Globus pallidus (tissue), 1 donor: ENCODE data around the gene CUL2.
"Not testable (repeated sequence)": the region's sequence is repeated elsewhere in the genome, so short reads cannot be mapped to it uniquely, and the experiment has no call there.

Source experiments
- DNase-seq: peaks from one replicate; pipeline ENCODE4 v3.0.0-alpha.2; 2015; ENCODE audit warnings: low spot score

CUL2 gene

GRCh38 chr10:35019041-35020024 lies 70.8 kb downstream of the CUL2 start:
- DNase-seq: no peak

GRCh38 chr10:35017608-35018007 lies 72.5 kb downstream of the CUL2 start:
- DNase-seq: no peak

- DNase-seq: no peak
Observed at GRCh38 chr10:35015843-35016408, 74.2 kb downstream of the CUL2 start.

- DNase-seq: no peak
Observed at GRCh38 chr10:35012781-35013180, 77.4 kb downstream of the CUL2 start.

GRCh38 chr10:35011771-35012191 lies 78.4 kb downstream of the CUL2 start:
- DNase-seq: no peak

DNA sequence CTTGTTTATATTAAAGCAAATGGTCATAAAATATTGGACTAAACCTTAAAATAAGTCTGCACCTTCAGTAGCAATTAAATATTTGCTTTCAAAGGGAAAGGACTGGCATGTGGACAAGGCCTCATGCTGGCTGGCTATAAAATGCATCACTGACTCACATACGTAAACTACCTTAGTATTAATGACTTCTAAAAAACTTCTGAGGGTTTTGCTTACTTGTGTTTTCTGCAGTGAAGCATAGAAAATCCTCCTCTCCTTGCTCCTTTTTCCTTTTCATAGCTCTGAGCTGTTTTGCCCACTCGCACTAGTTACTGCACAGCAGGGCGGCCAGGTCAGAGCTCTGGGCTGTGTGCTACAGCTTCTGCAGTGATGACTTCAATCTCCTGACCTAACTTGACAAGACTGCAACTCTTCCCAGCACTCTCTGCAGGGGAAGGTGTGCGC lies 82.3 kb downstream of the CUL2 start:
- no peak for DNase-seq

- no peak for DNase-seq
Observed at GRCh38 chr10:35006836-35007235, 83.3 kb downstream of the CUL2 start.

GRCh38 chr10:35005868-35006267 lies 84.3 kb downstream of the CUL2 start:
- DNase-seq: no peak

DNA sequence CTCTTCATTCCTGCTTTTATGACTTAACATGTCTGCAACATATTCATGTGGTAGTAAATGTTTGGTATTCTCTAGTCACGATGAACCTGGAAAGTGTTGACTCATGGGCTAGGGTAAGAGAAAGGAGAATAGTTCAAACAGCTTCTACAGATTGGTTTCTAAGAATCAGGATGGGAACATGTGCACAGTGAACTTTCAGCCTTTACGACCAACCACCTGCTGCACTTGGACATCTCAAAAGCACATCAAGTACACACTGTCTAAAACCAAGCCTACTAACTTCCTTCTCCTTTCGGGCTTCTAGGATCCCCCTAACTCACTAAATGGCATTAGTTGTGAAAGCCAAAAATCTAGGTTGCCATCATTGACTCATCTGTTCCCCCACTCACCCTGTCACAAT lies 85.5 kb downstream of the CUL2 start:
- DNase-seq: no peak

DNA sequence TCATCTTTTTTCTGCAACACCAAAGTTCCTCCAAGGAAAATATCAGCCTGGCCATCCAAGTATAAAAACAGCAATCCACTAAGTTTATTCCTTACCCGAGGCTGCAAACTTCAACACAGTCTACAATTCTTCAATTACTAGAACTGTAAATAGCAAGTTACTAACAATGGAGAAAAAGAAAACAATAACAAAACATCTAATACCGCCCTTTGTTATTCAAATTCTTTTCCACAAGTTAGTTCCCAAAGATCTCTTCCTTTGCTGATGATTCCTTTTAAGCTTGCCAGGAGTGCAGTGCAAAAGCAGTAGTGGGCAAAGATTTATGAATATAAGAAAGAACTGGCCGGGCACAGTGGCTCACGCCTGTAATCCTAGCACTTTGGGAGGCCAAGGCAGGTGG lies 86.2 kb downstream of the CUL2 start:
- DNase-seq: no peak

DNA sequence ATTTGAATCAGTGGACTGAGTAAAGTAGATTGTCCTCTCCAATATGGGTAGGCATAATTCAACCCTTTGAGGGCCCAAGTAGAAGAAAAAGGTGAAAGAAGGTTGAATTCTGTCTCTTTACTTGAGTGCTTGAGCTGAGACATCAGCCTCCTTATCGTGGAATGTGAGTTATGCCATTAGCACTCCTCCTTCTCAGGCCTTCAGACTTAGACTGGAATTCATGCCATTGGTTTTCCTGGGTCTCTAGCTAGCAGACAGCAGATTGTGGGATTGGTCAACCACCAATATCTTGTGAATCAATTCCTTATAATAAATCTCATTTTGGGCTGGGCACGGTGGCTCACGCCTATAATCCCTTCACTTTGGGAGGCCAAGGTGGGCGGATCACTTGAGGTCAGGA lies 89.2 kb downstream of the CUL2 start:
- DNase-seq: no peak

DNA sequence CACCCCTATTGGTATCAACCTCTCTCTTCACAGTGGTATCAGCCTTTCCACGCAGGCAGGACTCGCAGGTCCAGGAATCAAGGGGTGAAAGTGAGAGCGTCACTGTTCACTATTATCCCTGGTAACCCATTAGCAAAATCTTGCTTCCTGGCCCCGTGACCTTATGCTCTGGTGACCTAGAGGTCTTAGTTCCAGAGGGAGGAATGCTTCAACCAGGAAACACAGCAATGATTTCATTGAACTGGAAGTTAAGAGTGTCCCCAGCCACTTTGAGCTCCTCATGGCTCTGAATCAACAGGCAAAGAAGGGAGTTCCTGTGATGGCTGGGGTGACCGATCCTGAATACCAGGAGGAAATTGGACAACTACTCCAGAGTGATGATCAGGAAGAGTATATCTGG lies 90.6 kb downstream of the CUL2 start:
- DNase-seq: no peak

DNA sequence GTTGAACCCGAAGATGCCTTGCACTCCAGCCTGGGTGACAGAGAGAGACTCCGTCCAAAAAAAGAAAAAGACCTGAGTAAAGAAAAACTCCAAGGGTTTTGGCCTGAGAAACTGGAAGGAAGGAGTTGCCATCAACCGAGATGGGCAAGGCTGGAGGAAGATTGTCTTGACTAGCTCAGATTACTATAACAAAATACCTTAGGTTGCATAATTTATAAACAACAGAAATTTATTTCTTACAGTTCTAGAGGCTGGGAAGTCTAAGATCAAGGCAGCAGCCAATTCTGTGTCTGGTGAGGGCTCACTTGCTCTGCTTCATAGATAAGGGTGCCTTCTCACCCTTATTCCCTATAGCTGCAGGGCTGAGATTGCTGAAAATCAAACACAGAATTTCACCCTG lies 91.2 kb downstream of the CUL2 start:
- no peak for DNase-seq

DNA sequence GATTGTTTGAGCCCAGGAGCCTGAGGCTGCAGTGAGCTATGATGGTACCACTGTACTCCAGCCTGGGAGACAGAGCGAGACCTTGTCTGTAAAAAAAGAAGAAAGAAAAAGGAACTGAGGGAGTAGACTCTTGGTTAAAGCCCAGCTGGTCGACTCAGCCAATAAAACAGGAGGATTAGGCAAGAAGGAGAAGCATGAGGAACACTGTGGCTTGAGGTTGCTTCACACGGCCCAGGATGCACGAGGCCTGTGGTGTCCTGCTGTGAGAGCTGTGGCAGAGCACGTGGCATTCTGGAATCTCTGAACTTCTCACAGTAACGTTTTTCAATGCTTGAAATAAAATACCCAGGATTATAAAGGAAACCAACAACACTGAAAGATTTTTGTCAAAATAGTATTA lies 93.3 kb downstream of the CUL2 start:
- peak; percentile 22 for DNase-seq

GRCh38 chr10:34995925-34996324 lies 94.2 kb downstream of the CUL2 start:
- no peak for DNase-seq

- DNase-seq: peak; percentile 35
Observed at GRCh38 chr10:34994565-34995142, 95.5 kb downstream of the CUL2 start.

- DNase-seq: no peak
Observed at GRCh38 chr10:34993782-34994181, 96.4 kb downstream of the CUL2 start.

GRCh38 chr10:34991117-34991516 lies 99.0 kb downstream of the CUL2 start:
- DNase-seq: not testable (repeated sequence)

DNA sequence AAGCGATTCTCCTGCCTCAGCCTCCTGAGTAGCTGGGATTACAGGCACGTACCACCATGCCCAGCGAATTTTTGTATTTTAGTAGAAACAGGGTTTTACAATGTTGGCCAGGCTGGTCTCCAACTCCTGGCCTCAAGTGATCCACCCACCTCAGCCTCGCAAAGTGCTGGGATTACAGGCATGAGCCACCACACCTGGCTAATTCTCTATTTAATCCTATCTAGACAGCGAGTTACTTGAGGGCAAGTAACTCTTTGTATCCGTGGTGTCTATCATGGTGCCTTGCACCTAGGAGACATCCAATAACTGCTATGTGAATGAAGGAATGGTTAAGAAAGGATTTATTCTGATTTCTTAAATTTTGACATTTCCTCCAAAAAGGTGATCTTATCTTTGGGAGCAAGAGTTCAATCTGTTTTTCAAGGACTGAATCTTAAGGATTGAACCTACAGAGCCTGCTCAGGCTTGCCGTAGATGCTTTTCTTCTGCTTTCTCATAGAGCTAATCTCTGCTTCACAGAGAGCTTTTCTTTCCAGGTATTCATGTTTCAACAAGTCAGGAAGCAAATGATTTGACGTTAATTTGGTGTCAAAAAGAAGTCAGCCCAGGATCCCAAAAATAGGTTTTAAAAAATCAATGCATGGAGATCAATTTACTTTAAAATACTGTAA lies 101.6 kb downstream of the CUL2 start:
- no peak for DNase-seq

DNA sequence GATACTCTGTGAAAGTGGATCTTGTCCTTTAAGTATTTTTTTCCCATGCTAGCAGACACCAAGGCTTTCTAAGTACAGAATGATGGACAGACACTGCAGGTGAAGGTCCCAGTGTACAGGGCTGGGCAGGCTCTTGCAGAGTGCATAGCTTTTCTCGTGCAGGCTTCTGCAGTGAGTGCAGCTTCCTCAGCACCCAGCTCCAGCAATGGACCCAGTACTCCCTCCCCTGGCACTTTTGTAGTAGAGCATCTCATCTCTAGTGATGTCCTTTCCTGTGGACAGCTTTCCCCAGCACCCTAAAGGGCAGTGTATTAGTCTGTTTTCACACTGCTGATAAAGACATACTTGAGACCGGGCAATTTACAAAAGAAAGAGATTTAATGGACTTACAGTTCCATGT lies 104.3 kb downstream of the CUL2 start:
- no peak for DNase-seq

DNA sequence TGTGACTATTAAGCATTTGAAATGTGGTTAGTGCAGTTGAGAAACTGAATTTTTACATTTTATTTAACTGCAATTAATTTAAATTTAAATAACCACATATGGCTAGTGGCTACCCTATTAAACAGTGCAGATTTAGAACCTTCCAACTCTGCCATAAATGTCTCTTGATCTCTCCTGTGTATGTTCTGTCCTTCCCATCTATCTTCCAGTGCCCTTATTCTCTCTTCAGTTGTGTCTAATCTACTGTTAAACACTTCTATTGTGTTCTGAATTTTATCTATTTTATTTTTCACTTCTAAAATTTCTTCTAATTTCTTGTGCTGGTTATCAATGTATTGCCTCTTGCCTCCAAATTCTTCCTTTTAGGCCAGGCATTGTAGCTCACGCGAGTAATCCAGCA lies 105.0 kb downstream of the CUL2 start:
- no peak for DNase-seq

DNA sequence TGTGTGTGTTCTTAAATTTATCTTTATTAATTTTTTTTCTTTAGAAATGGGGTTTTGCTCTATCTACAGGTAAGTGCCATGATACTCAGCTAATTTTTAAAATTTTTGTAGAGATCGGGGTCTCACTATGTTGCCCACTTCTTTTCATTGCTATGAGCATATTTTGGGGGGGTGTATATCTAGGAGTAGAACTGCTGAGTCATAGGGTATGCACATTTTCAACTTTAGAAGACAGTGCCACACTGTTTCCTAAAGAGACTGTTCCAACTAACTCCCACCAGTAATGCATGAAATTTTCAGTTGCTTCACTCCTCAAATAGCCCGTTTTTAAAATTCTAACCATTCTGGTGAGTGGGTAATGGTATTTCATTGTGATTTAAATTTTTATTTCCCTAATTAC lies 108.3 kb downstream of the CUL2 start:
- DNase-seq: no peak

GRCh38 chr10:34979938-34980337 lies 110.2 kb downstream of the CUL2 start:
- DNase-seq: no peak
